Kidney epithelial cell (primary cell): ENCODE results near the gene NBAS. TPM values are rescaled to one million over a fixed set of nuclear protein-coding genes. Genes with fewer than 3 reads are reported as not detected.
"Not testable (repeated sequence)": the region's sequence is repeated elsewhere in the genome, so short reads cannot be mapped to it uniquely, and the experiment has no call there.

ENCODE experiments used
- DNase-seq: peaks from one replicate; pipeline ENCODE4 v3.0.0-alpha.2; 2010; ENCODE audit warnings: low read depth
- H3K27me3 ChIP-seq: 2 replicates; pipeline ENCODE4 v1.6.0; 2011; ENCODE audit warnings: low read length; ENCODE audit not compliant: control insufficient read depth, insufficient read depth
- H3K36me3 ChIP-seq: 2 replicates; pipeline ENCODE4 v1.5.1; 2011; ENCODE audit warnings: low read length; ENCODE audit not compliant: control insufficient read depth, insufficient read depth
- H3K4me3 ChIP-seq: 2 replicates; pipeline ENCODE4 v1.5.1; 2011; ENCODE audit warnings: low read depth, mild to moderate bottlenecking, control low read depth, low read length
- CTCF ChIP-seq: IDR thresholded peaks from 2 replicates; pipeline ENCODE4 v1.5.1; 2011; ENCODE audit warnings: mild to moderate bottlenecking, moderate library complexity, low read length, control low read depth, inconsistent platforms; ENCODE audit not compliant: insufficient read depth, poor library complexity, severe bottlenecking
- total RNA-seq: library from RNA; depleted of rRNA; stranded (reverse); fragments of >200 nt; gene quantifications from 2 replicates; pipeline ENCODE4 v1.2.3, GENCODE V29; 2015

NBAS gene
- total RNA-seq, 1 donor from 2014 or later = 67.0 TPM

GRCh38 chr2:15449556-15450236 is 111.4 kb downstream of the NBAS start:
- H3K27me3 ChIP-seq = no peaks in the 10 kb centered on the region
- no peaks in the 10 kb centered on the region for H3K36me3 ChIP-seq
- H3K4me3 ChIP-seq = no peak overlapping the region
- no peak for DNase-seq
- TF ChIP-seq CTCF = no peak

- H3K36me3 ChIP-seq = no peaks in the 10 kb centered on the region
- DNase-seq = no peak
- TF ChIP-seq CTCF = no peak
- no peak overlapping the region for H3K4me3 ChIP-seq
- H3K27me3 ChIP-seq = no peaks in the 10 kb centered on the region
Measured at GRCh38 chr2:15448250-15448839, 112.8 kb downstream of the NBAS start.

GRCh38 chr2:15447381-15447780 is 113.8 kb downstream of the NBAS start:
- no peak for TF ChIP-seq CTCF
- no peaks in the 10 kb centered on the region for H3K27me3 ChIP-seq
- no peak for DNase-seq

GRCh38 chr2:15446961-15447360 is 114.2 kb downstream of the NBAS start:
- DNase-seq = no peak
- no peaks in the 10 kb centered on the region for H3K36me3 ChIP-seq

More at GRCh38 chr2:15447381-15447780, 113.8 kb downstream of the NBAS start:
- no peak overlapping the region for H3K4me3 ChIP-seq
- H3K36me3 ChIP-seq = no peaks in the 10 kb centered on the region

GRCh38 chr2:15445891-15446562 is 115.1 kb downstream of the NBAS start:
- TF ChIP-seq CTCF = no peak
- no peak for DNase-seq
- Histone ChIP-seq H3K4me3 (no peak overlapping the region), H3K36me3 (no peaks in the 10 kb centered on the region), H3K27me3 (no peaks in the 10 kb centered on the region)

More at GRCh38 chr2:15446961-15447360, 114.2 kb downstream of the NBAS start:
- no peak for TF ChIP-seq CTCF
- no peak overlapping the region for H3K4me3 ChIP-seq
- no peaks in the 10 kb centered on the region for H3K27me3 ChIP-seq

- not testable (repeated sequence) for DNase-seq, H3K27me3 ChIP-seq, H3K4me3 ChIP-seq, H3K36me3 ChIP-seq
Measured at GRCh38 chr2:15439768-15440524, 121.2 kb downstream of the NBAS start.

GRCh38 chr2:15439366-15439765 is 121.8 kb downstream of the NBAS start:
- H3K4me3 ChIP-seq, DNase-seq, H3K36me3 ChIP-seq, H3K27me3 ChIP-seq: not testable (repeated sequence)
